A549 (cell line): ENCODE measurements around the gene GMDS. TPM values are rescaled to one million over a fixed set of nuclear protein-coding genes. Genes with fewer than 3 reads are reported as not detected.

Experiments used
- ATAC-seq, 2 experiments: fragments of 200-7000 bp in 1 of 2; fragments of >200 bp in 1 of 2; cut with Nextera tagmentation in 1 of 2; cut with Tn5 transposase in 1 of 2; 3 replicates each; pipeline versions ENCODE4 v1.8.0 to v1.9.1; 2018 to 2020; ENCODE audit warnings: mild to moderate bottlenecking in 1 of 2, moderate library complexity in 1 of 2
- CTCF ChIA-PET: fragments of 300-600 bp; sonication (Branson Sonifier 250); formaldehyde crosslinking; extraction: SDS; loops from one replicate; lab custom pipeline; 2021; ENCODE audit warnings: antibody characterized with exemption, inconsistent platforms; lab: Yijun Ruan, JAX
- POLR2A ChIA-PET: fragments of 350-600 bp; formaldehyde crosslinking; extraction: SDS; loops from one replicate; lab custom pipeline; 2021; ENCODE audit warnings: antibody characterized with exemption, inconsistent platforms; lab: Yijun Ruan, JAX
- DNase-seq, 2 experiments: peaks; one replicate each; pipeline versions ENCODE4 v3.0.0 to v3.0.0-alpha.2; 2011 to 2016; ENCODE audit warnings: low read depth in 1 of 2, low spot score in 1 of 2
- FAIRE-seq: peaks from 2 replicates; lab custom pipeline; 2011; peaks lifted over from hg19 to GRCh38; lab: Jason Lieb, UNC
- H3K27ac ChIP-seq, 2 experiments: fragments of >200 bp; sonication (Bioruptor Twin); formaldehyde crosslinking; 3 replicates each; pipeline ENCODE4 v1.5.1; 2016 to 2017
- H3K4me1 ChIP-seq: fragments of >200 bp; sonication (Bioruptor Twin); formaldehyde crosslinking; 3 replicates; pipeline ENCODE4 v1.6.1; 2016
- H3K4me2 ChIP-seq: fragments of >200 bp; sonication (Bioruptor Twin); formaldehyde crosslinking; 3 replicates; pipeline ENCODE4 v1.6.1; 2016
- H3K4me3 ChIP-seq: fragments of >200 bp; sonication (Bioruptor Twin); formaldehyde crosslinking; 3 replicates; pipeline ENCODE4 v1.5.1; 2016
- H3K9me3 ChIP-seq: fragments of >200 bp; sonication (Bioruptor Twin); formaldehyde crosslinking; 3 replicates; pipeline ENCODE4 v1.6.1; 2016
- CBX2 ChIP-seq: fragments of 200-600 bp; sonication (generic); IDR thresholded peaks from 2 replicates; pipeline ENCODE4 v1.6.1; 2016; ENCODE audit warnings: low read depth, mild to moderate bottlenecking, borderline replicate concordance
- CBX8 ChIP-seq: fragments of 200-600 bp; sonication (generic); IDR thresholded peaks from 2 replicates; pipeline ENCODE4 v1.6.1; 2016
- CHD2 ChIP-seq: fragments of 150-350 bp; IDR thresholded peaks from 2 replicates; pipeline ENCODE4 v1.6.1; 2014; ENCODE audit warnings: low read length; ENCODE audit not compliant: partially characterized antibody
- CHD4 ChIP-seq: fragments of 200-600 bp; sonication (generic); IDR thresholded peaks from 2 replicates; pipeline ENCODE4 v1.6.1; 2016; ENCODE audit warnings: antibody characterized with exemption, mild to moderate bottlenecking, borderline replicate concordance
- GATA3 ChIP-seq: IDR thresholded peaks from 2 replicates; pipeline ENCODE4 v1.6.1; 2012; ENCODE audit warnings: borderline replicate concordance
- HDAC2 ChIP-seq: fragments of 200-600 bp; sonication (generic); IDR thresholded peaks from 2 replicates; pipeline ENCODE4 v1.6.1; 2016
- HEYL ChIP-seq: fragments of 250-450 bp; sonication (Bioruptor Pico); IDR thresholded peaks from 2 replicates; pipeline ENCODE4 v1.8.0; 2021; ENCODE audit warnings: mild to moderate bottlenecking, moderate library complexity
- HOXA7 ChIP-seq: fragments of 250-450 bp; sonication (Bioruptor Pico); IDR thresholded peaks from 2 replicates; pipeline ENCODE4 v1.5.0; 2020; ENCODE audit warnings: mild to moderate bottlenecking, moderate library complexity
- HOXB13 ChIP-seq: fragments of 250-450 bp; sonication (Bioruptor Pico); IDR thresholded peaks from 2 replicates; pipeline ENCODE4 v1.5.0; 2020; ENCODE audit warnings: low read depth, mild to moderate bottlenecking, moderate library complexity
- JUNB ChIP-seq: fragments of >200 bp; sonication (Bioruptor Twin); formaldehyde crosslinking; IDR thresholded peaks from 2 replicates; pipeline ENCODE4 v1.6.1; 2016
- KDM1A ChIP-seq: fragments of 200-600 bp; sonication (generic); IDR thresholded peaks from 2 replicates; pipeline ENCODE4 v1.6.1; 2016; ENCODE audit warnings: low read depth, mild to moderate bottlenecking
- KDM5A ChIP-seq: fragments of 200-600 bp; sonication (generic); IDR thresholded peaks from 2 replicates; pipeline ENCODE4 v1.6.1; 2016; ENCODE audit warnings: antibody characterized with exemption, mild to moderate bottlenecking
- MAFK ChIP-seq: fragments of 450-650 bp; IDR thresholded peaks from 2 replicates; pipeline ENCODE4 v1.6.1; 2014; ENCODE audit not compliant: partially characterized antibody
- NFE2L2 ChIP-seq: fragments of 150-350 bp; conservative IDR thresholded peaks from 2 replicates; pipeline ENCODE4 v1.6.1; 2014; ENCODE audit warnings: low read length
- PBX3 ChIP-seq: IDR thresholded peaks from 2 replicates; pipeline ENCODE4 v1.6.1; 2012
- RAD21 ChIP-seq, 2 experiments: fragments of >200 bp in 1 of 2; sonication (Bioruptor Twin) in 1 of 2; formaldehyde crosslinking in 1 of 2; IDR thresholded peaks in 1 of 2; conservative IDR thresholded peaks in 1 of 2; 2 replicates in 1 of 2; 3 replicates in 1 of 2; pipeline ENCODE4 v1.6.1; 2012 to 2018; ENCODE audit warnings: inconsistent platforms in 1 of 2
- SMC3 ChIP-seq: fragments of >200 bp; sonication (Bioruptor Twin); formaldehyde crosslinking; IDR thresholded peaks from 3 replicates; pipeline ENCODE4 v1.6.1; 2018; ENCODE audit warnings: inconsistent platforms
- TFCP2L1 ChIP-seq: fragments of 250-450 bp; sonication (Bioruptor Pico); IDR thresholded peaks from 2 replicates; pipeline ENCODE4 v1.5.0; 2021; ENCODE audit warnings: mild to moderate bottlenecking
- TP53 ChIP-seq: fragments of 250-450 bp; sonication (Bioruptor Pico); IDR thresholded peaks from 2 replicates; pipeline ENCODE4 v1.5.0; 2021; ENCODE audit warnings: mild to moderate bottlenecking, moderate library complexity
- ZNF302 ChIP-seq: fragments of 250-450 bp; sonication (Bioruptor Pico); IDR thresholded peaks from 2 replicates; pipeline ENCODE4 v1.9.0; 2021; ENCODE audit warnings: inconsistent platforms, mild to moderate bottlenecking, moderate library complexity
- WGBS: methylation state at CpG from one replicate; pipeline ENCODE4 v1.1.6; 2017; ENCODE audit errors: missing lambda C conversion rate; 5-methylcytosine and 5-hydroxymethylcytosine counted together
- polyA plus RNA-seq, 4 experiments: library from polyadenylated mRNA; depleted of rRNA in 3 of 4; stranded (reverse); fragments of >200 nt; fragmentation: RNase III in 1 of 4; extraction: RNeasy Plus Mini Kit Qiagen cat#74134 plus additional on column Dnase treatment in 1 of 4; gene quantifications; 2 replicates in 3 of 4; 3 replicates in 1 of 4; pipeline ENCODE4 v1.2.3, GENCODE V29; 2011 to 2017
- TF ChIP-seq, protein P1 (sequence below): fragments of 150-350 bp; IDR thresholded peaks from 2 replicates; pipeline ENCODE4 v1.6.1; 2014; ENCODE audit warnings: low read depth, mild to moderate bottlenecking, low read length
- TF ChIP-seq, protein P2 (sequence below): fragments of 200-600 bp; sonication (generic); IDR thresholded peaks from 2 replicates; pipeline ENCODE4 v1.6.1; 2016; ENCODE audit warnings: antibody characterized with exemption, mild to moderate bottlenecking, moderate library complexity

The GMDS gene
- polyA plus RNA-seq, 2 of the 4 experiments (the other 2 are of a cell fraction), result 9.9 to 12.4 TPM

GRCh38 chr6:1608222-1609040 is 637.0 kb downstream of the GMDS start:
- ChIA-PET POLR2A (no interaction called here), CTCF (interaction anchor here (1.3 to 4.3 kb wide), 5 partner anchors 12 to 1087 kb away, joined by 4 to 23 read pairs (median 16); no protein-coding TSS in a partner anchor)
- no peak for TF ChIP-seq GATA3
- TF ChIP-seq CBX8, result no peak
- TF ChIP-seq TFCP2L1 (CRISPR knock-in tag), result no peak
- TF ChIP-seq, protein P1, sequence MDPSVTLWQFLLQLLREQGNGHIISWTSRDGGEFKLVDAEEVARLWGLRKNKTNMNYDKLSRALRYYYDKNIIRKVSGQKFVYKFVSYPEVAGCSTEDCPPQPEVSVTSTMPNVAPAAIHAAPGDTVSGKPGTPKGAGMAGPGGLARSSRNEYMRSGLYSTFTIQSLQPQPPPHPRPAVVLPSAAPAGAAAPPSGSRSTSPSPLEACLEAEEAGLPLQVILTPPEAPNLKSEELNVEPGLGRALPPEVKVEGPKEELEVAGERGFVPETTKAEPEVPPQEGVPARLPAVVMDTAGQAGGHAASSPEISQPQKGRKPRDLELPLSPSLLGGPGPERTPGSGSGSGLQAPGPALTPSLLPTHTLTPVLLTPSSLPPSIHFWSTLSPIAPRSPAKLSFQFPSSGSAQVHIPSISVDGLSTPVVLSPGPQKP, result no peak
- TF ChIP-seq NFE2L2, result no peak
- no peak for TF ChIP-seq JUNB
- TF ChIP-seq TP53 (CRISPR knock-in tag), result no peak
- no peak for TF ChIP-seq CBX2
- no peak for TF ChIP-seq HEYL (CRISPR knock-in tag)
- TF ChIP-seq, protein P2, sequence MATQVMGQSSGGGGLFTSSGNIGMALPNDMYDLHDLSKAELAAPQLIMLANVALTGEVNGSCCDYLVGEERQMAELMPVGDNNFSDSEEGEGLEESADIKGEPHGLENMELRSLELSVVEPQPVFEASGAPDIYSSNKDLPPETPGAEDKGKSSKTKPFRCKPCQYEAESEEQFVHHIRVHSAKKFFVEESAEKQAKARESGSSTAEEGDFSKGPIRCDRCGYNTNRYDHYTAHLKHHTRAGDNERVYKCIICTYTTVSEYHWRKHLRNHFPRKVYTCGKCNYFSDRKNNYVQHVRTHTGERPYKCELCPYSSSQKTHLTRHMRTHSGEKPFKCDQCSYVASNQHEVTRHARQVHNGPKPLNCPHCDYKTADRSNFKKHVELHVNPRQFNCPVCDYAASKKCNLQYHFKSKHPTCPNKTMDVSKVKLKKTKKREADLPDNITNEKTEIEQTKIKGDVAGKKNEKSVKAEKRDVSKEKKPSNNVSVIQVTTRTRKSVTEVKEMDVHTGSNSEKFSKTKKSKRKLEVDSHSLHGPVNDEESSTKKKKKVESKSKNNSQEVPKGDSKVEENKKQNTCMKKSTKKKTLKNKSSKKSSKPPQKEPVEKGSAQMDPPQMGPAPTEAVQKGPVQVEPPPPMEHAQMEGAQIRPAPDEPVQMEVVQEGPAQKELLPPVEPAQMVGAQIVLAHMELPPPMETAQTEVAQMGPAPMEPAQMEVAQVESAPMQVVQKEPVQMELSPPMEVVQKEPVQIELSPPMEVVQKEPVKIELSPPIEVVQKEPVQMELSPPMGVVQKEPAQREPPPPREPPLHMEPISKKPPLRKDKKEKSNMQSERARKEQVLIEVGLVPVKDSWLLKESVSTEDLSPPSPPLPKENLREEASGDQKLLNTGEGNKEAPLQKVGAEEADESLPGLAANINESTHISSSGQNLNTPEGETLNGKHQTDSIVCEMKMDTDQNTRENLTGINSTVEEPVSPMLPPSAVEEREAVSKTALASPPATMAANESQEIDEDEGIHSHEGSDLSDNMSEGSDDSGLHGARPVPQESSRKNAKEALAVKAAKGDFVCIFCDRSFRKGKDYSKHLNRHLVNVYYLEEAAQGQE, result no peak
- no peak for TF ChIP-seq CHD2
- TF ChIP-seq HDAC2, result no peak
- no peak for TF ChIP-seq ZNF302 (CRISPR knock-in tag)
- no peak for TF ChIP-seq HOXA7 (CRISPR knock-in tag)
- no peak for TF ChIP-seq CHD4
- TF ChIP-seq HOXB13 (CRISPR knock-in tag), result no peak
- TF ChIP-seq KDM1A, result no peak
- ATAC-seq (no peak), DNase-seq (no peak), FAIRE-seq (no peak)
- Histone ChIP-seq H3K9me3 (no peaks in the 10 kb centered on the region), H3K4me1 (peaks cover 12% of the 10 kb centered on the region; the same call in 2 of the 3 replicates), H3K27ac (peak overlapping the region; percentile 88 to 99; a peak in 5 of 6 replicates), H3K4me2 (peak overlapping the region; percentile 99), H3K4me3 (peak overlapping the region; percentile 83)
- 88% methylated on average over 35 of the region's 59 CpGs for WGBS

DNA sequence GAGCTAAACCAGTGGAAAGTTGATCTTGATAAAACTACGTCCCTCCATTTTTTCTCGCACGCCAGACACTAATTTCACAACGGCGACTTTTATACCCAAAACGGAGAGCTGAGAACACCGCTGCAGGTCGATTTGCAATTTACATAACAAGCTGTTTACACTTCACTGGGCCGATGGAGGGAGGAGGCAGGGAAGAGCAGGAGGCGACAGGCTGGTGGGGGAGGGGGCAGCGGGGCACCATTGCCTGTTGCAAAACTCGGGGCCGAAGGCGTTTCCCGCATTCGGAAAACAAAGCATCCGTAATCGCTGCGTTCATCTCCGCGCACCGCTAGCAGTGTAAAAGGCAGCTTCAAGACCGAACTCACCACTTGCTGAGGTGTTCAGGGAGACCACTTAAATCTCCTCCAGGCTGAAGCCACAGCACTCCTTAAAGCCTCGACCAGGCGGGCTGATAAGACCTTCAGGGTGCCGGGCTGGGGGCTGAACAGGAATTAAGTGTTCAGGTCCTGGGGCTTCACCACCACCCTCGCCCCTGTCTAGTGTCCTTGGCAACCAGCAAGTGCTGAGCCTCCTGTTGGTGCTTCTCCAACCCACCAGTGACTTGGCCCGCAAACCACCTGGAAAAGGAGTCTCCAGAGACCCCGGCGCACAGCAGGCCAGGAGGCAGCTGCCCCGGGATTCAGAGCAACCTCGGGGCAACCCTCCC is 637.7 kb downstream of the GMDS start:
- 71% methylated on average over 29 of the region's 32 CpGs for WGBS
- no peak for ATAC-seq
- CTCF ChIA-PET, result interaction anchor here (0.9 to 4.3 kb wide), 8 partner anchors 9 to 1088 kb away, joined by 3 to 23 read pairs (median 8); no protein-coding TSS in a partner anchor
- Histone ChIP-seq H3K4me2 (no peak overlapping the region), H3K27ac (no peak overlapping the region), H3K4me1 (peaks cover 5% of the 10 kb centered on the region; the same call in 2 of the 3 replicates), H3K9me3 (no peaks in the 10 kb centered on the region), H3K4me3 (no peak overlapping the region)
- no peak for DNase-seq
- TF ChIP-seq RAD21 (conservative IDR thresholded peaks at IDR 0.05 in 1 of 2, IDR thresholded peaks at IDR 0.05 in 1 of 2) (no peak), MAFK (no peak), HOXB13 (CRISPR knock-in tag) (no peak), CHD2 (no peak), PBX3 (no peak), SMC3 (no peak), CBX8 (no peak), KDM5A (no peak)
- POLR2A ChIA-PET, result no interaction called here
- FAIRE-seq, result no peak
